ENCODE measurements around the gene TMEM63C.

Gene TMEM63C

DNA sequence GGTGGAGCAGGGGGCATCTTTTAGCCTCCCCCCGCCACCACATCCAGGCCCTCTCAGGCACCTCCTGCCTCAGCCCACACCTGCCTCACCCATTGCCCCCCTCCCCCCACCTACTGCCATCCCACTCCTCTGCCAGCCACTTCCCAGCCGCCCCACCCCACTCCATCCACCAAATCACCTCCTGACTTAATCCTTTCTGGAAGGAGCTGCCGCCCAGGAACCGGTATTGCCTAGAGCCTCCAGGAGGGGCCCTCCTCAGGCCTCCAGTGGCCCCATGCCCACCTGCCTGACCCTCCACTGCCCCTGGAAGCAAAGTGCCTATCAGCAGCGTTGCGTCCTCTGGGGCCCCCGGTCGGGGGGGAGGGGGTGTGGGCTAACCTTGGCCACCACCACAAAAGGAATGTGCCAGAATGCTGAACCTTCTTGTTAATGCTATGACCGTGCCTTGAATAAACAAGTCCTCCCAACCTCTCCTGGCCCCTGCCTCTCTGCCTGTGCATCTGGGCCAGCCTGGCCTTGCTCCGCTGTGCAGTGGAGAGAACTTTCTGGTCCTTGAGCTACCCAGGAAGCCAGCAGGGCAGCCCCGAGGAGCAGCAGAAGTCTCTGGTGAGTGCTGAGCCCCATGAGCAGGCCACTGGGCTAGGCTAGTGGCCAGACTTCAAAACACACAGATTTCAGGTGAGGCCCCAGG lies 77.6 kb downstream of the TMEM63C start:
- DNase-seq (ENCODE audit: low spot score), result no peak

DNA sequence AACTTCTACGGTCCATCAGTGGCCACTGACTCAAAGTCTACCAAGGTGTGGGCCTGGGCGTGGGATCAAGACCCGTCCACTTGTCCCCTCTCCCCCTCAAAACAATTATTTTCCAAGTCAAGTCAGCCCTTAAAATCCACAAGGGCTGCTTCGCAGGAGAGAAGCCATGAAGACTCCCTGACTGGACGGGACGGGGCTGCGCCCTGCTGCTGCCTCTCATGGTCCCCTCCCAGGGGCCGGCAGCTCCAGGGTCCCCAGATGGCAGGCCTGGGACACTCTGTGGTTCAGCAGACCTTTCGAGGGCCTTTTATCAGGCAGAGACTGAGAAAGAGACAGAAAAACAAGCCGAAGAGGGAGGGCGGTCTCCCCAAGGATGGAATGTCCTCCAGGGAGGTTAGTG lies 78.6 kb downstream of the TMEM63C start:
- DNase-seq (ENCODE audit: low spot score), result no peak

DNA sequence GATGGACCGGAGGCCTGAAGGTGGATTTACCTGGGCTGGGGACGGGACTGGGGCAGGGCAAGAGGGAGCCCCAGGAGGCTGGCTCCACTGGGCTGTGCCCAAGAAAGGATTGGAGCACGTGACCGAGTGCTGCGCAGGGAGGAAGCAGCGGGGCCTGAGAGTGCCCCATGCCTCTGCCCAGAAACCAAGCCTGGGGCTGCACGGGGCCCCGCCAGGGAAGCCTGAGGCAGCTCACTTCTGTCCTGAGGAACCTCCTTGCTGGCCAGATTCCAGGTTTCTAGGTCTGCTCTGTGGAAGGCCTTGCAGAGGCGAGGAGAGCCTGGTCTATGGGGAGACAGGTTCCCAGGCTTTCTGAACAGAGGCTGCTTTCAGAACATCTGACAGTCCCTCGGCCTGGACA lies 79.0 kb downstream of the TMEM63C start:
- no peak for DNase-seq (ENCODE audit: low spot score)

DNA sequence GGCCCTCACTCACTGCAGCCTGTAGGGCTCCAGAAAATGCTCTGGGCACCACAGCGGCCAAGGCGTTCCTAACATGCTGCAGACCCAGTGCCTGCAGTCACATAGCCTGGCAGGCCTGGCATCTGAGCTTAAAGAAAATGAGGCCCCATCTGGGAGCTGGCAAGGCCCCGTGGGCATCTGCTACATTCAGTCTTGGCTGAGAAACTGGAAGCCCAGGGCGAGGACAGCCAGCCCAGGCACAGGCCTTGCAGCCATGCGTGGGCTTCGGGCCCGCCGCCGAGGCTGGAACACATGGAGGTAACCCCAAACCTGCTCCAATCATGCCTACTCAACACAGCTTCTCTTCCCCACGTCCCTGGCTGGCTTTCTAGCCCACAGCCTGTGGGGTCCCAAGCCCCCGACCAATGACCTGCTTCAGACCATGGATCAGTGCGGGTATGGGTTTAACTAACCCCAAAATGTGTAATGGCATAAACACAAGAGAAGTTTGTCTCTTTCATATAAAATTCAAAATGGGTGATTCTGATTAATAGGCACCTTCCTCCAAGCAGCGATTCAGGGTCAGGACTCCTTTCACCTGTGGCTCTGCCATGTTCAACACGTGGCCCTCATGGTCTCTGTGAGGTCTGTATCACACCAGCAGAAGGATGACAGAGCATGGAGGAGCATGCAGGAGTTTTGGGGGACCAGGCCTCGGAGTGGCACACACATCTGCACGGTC lies 83.0 kb downstream of the TMEM63C start:
- no peak for DNase-seq (ENCODE audit: low spot score)

DNA sequence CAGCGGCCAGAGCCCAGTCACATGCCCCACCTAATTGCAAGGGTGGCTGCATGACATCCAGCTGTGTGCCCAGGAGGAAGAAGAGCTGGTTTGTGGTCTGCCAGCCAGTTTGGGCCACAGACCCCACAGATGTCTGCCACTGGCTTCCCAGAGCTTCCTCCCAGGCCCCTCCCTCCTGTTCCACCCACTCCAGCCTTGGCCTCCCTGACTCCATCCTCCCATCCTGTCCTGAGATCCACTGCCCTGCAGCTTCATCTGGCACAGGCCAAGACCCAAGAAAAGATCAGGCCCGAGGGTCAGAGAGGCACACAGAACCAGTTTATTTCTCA lies 83.6 kb downstream of the TMEM63C start:
- no peak for DNase-seq (ENCODE audit: low spot score)

DNA sequence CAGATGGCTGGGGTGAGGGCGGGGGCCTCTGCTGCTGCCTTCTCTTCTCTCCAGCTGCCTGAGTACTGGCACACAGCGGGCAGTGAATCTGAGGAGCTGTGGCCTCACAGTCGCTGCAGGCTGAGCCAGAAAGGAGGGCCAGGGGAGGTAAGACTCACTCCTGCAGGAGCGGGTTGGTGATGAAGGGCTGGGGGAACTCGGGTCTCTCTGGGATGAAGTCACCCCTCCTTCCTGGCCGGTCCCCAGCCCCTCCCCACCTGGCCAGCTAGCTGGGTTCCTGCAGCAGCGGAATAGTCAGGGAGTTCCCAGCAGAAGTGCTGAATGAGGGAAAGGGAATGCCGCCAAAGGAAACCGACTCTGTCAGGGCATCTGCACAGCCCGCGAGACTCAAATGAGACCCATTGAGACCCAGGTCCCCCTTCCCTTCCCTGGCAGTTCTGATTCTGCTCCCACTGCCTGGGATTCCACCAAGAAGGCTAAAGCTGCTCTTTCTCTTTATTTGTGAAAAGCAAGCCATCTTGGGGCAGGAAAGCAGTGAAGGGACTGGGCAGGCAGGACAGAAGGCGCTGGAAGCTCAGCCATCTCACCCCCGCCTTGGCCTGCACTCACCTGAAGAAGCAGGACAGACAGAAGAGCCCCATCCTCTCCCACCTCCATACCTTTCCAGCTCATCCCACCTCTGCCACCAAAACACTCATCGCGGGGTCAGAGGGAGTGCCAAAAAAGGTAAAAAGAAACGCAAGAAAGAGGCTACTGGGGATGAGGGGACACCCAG lies 84.2 kb downstream of the TMEM63C start:
- DNase-seq (ENCODE audit: low spot score), result no peak

DNA sequence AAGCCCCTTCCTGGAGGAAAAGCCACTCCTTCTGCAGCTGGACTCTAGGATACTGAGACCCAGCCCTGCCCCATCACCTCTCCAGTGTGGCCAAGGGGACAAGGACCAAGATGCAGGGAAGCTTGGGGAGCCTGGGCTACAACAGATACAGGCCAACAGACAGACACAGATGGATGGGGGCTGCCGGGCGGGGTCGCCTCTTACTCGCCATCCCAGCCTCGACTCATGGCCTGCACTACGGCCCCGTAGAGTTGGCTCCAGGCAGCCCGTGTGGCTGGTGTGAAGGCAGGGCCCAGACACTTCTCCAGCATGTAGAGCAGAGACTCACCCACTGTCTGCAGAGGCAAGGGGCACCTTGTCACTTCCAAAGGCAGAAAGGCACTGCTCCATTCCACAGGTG lies 84.7 kb downstream of the TMEM63C start:
- DNase-seq (ENCODE audit: low spot score), result no peak

DNA sequence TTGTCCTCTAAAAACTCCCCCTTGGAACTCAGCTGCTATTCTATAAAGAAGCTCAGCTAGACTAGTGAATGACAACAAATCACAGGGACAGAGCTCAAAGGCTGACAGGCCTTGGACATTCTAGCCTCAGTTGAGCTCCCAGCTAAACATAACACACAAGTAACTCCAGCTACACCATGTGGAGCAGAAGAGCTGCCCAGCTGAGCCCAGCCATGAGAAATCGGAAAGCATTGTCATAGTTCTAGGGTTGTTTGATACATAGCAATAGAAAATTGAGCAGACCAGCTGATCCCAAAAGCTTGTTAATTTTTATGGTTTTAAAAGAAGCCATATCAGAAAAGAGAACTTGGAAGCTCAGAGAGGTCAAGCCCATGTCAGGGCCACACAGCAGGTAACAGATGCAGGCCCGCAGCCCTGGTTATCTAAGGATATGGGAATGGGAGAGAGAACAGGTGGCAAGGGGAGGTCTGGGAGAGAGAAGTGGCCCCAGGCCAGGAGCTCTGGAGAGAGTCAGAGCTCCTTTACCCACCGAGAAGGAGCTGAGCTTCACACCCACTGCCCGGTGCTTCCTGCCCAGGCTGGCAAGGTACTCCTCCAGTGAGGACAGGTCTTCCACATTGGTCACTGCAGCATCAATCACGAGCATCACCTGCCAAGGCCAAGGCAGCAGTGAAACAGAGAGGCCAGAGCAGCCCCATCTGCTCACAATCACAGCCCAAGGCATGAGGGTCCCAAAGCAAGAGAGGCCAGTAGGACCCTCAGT lies 86.5 kb downstream of the TMEM63C start:
- no peak for DNase-seq (ENCODE audit: low spot score)

DNA sequence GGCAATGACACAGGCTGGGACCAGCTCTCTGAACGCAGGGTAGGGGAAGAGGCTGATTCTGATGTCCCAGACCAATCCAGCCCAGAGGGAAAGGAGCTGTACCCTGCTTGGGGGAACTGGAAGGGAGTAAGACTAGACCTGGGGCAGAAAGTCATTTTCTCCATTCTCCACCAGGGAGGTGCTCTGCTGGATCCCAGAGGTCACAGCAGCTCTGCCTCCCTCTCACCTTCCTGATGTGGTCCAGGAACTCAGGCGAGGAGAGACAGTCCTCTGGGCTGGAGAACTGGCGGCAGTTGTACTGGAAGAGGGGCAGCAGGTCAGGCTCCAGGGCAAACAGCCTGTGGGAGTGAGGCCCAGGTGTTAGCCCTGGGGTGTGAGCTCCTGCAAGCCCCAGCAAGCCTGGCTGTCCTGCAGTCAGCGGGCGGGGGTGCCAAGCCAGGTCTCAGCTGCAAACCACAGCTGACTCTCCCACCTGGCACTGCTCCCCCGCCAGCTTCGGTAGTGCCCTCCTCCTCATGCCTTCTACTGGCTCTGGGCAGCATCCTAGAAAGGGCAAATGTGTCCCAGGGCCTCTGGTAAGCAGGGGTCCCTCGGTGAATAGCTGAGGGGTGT lies 87.5 kb downstream of the TMEM63C start:
- no peak for DNase-seq (ENCODE audit: low spot score)

DNA sequence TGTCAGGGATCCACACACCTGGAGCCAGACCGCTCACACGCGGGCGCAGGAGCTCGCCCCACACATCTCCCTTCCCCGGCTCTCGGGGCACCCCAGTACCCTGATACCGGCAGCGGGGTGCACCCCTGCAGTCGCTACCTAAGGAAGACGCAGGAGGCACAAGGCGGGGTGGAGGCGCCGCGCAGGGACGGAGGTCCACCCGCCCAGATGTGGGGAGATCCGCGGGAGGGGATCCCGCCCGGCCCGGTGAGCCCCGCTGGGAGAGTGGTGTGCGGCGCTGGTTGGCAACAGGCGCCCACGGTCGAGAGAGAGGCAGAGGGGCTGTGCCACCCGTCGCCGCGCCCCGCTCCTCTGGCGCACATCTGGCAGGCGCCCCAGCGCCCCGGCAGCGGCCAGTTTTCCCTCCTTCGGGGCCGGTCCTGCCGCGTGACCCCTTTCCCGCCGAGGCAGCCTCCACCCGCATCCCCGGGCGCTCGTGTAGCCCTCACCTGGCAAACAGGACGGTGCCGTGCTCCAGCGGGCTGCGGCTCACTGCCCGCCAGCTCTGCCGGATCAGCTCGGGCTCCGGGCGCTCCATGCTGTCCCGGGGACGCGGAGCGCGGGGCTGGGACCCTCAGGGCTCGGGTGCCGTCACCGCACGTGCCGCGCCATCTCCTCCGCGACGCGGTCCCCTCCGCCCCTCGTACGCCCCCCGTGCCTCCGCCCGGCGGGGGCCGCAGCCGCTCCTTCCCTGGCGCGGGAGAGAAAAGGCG lies 88.9 kb downstream of the TMEM63C start:
- no peak for DNase-seq (ENCODE audit: low spot score)

DNA sequence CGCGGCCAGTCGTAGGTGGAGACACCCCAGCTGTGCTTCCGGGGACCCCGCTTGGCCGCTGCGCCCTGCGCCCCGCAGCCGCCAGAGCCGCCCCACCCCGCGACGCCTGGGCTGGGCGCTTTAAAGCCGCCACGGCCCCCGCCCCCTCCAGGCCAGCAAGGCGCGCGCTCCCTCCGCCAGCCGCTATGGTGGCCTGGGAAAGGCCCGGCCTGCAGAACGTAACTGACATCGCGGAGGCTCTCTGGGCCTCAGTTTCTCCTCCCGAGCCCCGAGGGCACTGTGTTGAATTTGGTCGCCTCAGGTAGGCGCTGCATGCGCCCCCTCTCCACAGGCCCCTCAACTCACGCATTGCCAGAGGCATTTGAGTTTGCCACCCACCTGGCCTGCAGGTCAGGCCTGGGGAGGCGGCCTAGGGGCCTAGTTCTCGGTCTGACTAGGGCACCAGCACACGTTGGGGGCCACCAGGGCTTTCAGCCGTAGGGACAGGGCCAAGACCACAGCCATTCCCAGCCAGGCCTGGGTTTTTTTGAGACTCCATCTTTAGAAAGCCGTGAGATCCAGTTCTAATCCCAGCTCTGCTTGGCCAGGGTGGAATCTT lies 89.6 kb downstream of the TMEM63C start, which contains the start of gene NGB:
NGB (minus strand) TSS at position 94 of the 598 bp plus-strand sequence. CDS start 269 bp downstream, outside the sequence.
- no peak for DNase-seq (ENCODE audit: low spot score)

DNA sequence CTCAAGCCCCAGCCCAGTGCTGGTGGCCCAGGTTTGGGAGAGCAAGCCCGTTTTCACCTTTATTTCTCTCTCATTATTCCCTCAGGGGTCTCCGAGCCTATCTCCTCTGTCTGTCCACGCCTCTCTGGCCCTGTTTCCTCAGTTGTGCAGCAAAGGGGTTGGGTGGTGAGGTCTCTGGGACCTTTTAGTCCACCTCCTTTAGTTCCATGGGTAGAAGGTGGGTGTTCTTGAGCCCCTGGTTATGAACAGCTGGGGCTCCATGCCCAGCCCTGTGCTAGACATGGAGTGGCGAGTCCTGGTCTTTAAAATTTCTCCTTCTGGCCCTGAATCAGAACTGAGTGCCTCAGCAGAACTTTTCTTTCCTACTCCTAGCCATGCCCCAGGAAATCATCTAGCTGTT lies 90.7 kb downstream of the TMEM63C start:
- no peak for DNase-seq (ENCODE audit: low spot score)

DNA sequence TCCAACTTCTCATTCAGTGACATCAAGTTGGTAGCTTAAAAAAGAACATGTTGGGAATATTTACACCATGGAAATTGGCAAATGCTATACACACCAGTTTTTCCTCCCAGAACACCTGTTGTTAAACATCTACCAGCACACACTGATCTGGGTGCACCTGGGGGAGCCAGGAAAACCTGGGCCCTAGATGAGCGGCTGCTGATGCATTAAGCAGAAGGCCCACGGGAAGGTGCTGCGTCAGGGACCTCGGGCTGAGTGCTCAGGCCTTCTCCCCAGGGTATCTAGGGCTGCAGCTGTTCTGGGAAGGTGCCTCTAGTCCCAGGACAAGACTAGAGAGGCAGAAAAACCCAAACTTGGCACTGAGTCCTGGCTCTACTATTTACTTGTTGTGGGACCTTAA lies 92.2 kb downstream of the TMEM63C start:
- no peak for DNase-seq (ENCODE audit: low spot score)

DNA sequence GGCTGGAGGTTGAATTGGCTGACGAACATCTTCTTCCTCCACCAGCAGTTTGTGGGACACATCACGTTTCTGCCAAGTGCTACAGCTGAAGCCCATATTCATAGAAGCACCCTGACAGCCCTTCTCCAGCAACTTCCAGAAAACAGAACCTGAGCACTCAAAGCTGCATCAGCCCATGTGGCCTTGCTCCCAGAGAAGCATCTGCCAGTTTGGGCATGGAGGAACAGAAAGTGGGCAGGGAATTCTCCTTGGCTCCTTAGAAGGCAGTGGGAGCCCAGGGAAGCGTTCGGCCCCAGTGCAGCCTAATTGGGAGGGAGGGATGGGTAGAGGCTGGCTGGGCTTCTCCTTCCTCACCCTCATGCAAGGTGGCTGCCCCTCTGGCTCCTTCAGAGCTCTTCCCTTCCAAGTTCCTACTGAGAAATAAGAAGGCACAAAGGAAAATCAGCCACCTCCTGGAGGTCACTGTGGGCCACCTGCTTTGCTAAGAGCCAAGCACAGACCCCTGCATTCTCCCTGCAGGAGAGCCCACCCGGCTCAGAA lies 93.5 kb downstream of the TMEM63C start:
- no peak for DNase-seq (ENCODE audit: low spot score)

DNA sequence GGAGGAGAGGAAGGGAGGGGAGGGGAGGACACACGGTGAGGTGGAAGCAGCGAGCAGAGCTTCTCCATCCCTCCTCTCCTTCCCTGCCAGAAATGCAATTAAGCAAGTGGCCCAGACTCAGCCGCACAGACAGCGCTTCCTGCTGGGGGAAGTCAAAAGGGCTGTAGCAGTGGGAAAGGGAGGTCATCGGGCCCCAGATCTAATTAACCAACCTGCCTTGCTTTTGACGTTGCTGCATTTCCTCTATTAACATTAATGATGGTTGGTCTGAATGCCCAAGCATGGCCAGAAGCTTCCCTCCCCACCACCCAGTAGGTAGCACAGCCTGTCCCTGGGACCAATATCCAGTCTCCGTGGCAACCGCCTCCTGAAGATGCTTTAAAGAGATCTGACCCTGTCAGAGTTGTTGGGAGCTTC lies 94.0 kb downstream of the TMEM63C start:
- DNase-seq (ENCODE audit: low spot score), result no peak

DNA sequence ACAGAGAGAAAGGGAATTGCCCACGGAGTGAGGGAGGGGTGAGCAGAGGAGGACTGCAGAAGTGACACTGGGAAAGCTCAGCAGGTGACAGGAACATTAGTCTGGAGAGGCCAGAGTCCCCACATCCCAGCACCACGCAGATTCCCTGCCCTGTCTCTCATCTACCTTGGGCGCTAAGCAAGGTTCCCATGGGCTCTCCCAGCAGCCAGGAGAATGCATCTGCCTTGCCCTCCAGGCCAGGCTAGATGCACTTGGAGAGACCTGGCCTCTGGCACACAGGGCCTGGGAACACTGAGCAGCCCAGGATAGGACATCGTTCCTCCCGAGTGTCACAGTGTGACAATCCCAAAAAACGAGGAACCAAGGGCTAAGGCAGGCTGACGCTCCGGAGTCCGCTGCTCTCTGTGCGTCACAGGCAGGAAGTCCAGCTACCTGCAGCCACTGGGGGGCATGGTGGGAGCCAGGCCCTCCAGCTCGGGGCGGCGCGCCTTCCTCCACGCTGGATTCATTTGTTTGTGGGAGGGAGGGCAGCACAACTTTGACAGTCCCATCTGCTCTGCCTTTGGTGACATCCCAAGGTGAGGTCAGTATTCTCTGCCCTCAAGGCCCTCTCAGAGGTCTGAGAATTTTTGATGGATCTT lies 94.8 kb downstream of the TMEM63C start:
- no peak for DNase-seq (ENCODE audit: low spot score)

DNA sequence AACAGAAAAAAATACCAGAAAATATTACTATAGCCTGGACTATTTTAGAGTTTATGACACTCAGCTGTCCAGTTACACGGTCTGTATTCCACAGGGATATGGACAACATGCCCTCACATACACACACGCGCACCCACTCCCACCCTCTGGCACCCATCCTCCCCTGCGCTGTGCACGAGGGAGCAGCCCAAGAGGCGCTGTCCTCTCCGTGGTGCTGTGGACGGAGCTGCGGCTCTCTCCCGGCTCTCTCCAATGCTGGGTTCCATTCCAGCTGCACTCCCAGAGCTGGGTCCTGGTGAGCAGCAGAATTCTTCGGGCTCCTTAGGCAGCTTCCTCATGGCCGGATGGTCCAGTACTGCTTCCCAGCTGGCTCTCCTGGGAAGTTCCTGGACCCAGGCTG lies 95.4 kb downstream of the TMEM63C start:
- DNase-seq (ENCODE audit: low spot score), result no peak

DNA sequence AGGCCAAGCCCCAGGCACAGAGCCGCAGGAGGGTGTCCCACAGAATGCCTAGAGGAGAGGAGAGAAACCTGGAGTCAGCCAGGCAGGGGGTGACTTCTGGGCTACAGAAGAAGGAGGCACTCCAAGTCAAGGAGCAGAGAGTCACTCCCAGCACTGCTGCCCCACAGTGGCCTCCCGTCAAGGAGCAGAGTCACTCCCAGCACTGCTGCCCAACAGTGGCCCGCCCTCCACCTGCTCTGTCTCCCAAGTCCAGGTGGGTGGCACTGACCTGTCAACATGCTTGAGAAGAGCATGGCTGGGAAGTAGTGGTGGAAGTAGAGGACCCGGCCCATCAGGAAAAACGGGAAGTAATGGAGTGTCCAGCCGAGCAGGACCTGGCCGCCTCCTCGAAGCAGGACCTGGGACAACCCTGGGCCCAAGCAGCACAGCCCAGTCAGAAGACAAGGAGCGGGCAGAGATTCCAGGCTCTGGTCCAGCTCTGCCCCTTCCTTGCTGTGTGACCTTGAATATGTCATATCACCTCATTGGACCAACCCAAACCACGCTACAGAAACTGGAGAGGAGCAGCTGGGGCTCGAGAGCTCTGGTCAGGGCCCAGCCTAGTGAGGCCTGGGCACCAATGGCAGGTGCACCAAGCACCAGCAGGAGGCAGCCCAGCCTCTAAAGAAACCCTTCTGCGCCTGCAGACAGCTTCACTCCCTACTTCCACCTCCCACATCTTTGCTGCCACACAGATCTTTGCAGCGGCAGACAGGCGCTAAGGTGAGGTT lies 97.0 kb downstream of the TMEM63C start:
- no peak for DNase-seq (ENCODE audit: low spot score)

DNA sequence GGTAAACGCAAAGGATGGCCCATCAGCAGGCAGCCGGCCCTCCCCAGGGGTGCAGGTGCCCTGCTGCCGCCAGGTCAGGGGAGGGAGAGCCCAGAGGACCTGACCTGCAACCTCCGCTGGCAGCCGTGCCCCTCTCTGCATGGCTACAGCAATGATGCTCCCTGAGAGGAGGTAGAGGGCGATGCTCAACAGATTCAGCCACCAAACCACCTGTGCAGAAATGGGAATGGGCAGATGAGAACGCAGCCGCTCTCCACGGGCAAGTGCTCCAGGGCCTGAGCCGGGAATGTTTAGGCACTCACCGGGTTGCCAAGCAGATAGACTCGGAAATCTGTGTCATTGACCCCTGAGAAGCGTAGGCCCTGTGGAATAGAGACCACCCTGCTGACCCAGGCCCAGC lies 98.1 kb downstream of the TMEM63C start:
- DNase-seq (ENCODE audit: low spot score), result no peak

All from CD4-positive, alpha-beta T cell treated with Interleukin-6 at 100 ng/mL for 8 hours (primary cell).